Measurements from ENCODE around the gene SORCS2.

The SORCS2 gene

DNA sequence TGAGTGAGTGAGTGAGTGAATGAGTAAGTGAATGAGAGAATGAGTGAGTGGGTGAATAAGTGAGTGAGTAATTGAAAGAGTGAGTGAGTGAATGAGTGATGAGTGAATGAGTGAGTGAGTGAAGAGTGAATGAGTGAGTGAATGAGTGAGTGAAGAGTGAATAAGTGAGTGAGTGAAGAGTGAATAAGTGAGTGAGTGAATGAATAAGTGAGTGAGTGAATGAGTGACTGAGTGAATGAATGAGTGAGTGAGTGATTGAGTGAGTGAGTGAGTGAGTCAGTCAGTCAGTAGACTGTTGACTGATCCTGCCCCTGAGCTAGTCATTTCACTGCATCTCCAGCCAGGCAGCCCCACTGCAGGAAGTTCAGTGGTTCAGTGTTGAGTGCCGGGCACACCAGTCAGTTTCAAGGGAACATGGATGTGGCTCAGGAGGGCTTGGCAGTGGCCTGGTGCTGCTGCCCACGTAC lies 470.8 kb downstream of the SORCS2 start:
- DNase-seq (ENCODE audit: low read depth): no peak
- no peak for TF ChIP-seq CTCF (conservative IDR thresholded peaks at IDR 0.05; ENCODE audit: low read length)
- no peak overlapping the region for H3K4me3 ChIP-seq (ENCODE audit: low read length)

DNA sequence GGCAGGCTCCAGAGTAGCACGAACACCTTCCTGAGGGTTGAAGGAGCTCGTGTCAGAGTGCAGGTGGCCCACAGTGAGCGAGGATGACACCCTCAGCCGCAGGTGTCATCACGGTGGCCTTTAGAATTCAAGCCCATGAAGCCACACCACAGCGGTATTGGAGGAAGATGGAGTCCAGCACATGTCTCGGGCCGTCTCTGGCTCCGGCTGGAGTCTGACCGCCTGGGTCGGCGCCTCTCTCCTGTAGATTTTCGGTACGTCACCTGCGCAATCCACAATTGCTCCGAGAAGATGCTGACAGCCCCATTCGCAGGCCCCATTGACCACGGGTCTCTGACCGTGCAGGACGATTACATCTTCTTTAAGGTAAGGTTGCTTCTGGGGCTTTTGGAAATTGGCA lies 471.8 kb downstream of the SORCS2 start:
- TF ChIP-seq CTCF (conservative IDR thresholded peaks at IDR 0.05; ENCODE audit: low read length): no peak
- no peak overlapping the region for H3K4me3 ChIP-seq (ENCODE audit: low read length)
- no peak for DNase-seq (ENCODE audit: low read depth)

GRCh38 chr4:7665321-7665720 lies 473.0 kb downstream of the SORCS2 start:
- no peak overlapping the region for H3K4me3 ChIP-seq (ENCODE audit: low read length)
- no peak for DNase-seq (ENCODE audit: low read depth)
- no peak for TF ChIP-seq CTCF (conservative IDR thresholded peaks at IDR 0.05; ENCODE audit: low read length)

GRCh38 chr4:7666011-7666410 lies 473.7 kb downstream of the SORCS2 start:
- no peak for TF ChIP-seq CTCF (conservative IDR thresholded peaks at IDR 0.05; ENCODE audit: low read length)
- no peak for DNase-seq (ENCODE audit: low read depth)
- no peak overlapping the region for H3K4me3 ChIP-seq (ENCODE audit: low read length)

DNA sequence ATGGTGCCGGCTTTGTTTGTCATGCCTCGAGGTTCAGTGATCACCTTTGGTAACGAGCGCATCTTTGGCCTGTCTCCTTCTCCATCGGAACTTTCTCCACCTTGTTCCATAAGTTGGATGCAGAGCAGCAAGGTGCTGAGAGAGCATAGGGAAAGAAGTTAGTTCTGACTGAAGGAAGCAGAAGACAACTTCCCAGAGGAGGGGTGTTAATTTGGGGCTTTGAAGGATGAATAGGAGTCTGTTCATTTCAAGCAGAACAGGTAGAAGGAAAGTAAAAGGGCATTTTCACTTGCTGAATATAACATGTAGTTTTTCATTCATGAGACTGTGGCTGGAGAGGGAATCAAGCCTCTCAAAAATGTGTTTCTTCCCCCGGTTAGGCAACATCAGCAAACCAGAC lies 474.4 kb downstream of the SORCS2 start:
- H3K4me3 ChIP-seq (ENCODE audit: low read length): no peak overlapping the region
- no peak for TF ChIP-seq CTCF (conservative IDR thresholded peaks at IDR 0.05; ENCODE audit: low read length)
- no peak for DNase-seq (ENCODE audit: low read depth)

- no peak overlapping the region for H3K4me3 ChIP-seq (ENCODE audit: low read length)
- DNase-seq (ENCODE audit: low read depth): no peak
- TF ChIP-seq CTCF (conservative IDR thresholded peaks at IDR 0.05; ENCODE audit: low read length): no peak
Measured at GRCh38 chr4:7668271-7668670, 475.9 kb downstream of the SORCS2 start.

DNA sequence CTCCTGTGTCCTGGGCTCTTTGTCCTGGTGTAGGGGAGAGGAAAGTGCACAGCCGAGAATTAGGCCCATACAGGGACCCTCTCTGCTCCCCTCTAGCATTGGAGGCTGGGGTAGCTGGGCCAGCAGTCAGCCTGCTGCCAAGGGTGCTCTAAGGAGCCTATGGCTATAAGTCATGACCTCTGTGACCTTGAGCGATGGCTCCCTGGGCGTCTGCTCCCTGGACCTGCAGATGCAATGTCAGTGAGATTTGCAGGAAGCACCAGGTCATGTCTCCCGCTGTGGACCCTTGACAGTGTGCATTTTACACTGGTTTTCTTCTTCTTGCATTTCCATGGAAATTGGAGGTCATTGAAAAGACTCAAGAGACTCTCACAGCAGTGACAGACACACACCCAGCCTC lies 476.5 kb downstream of the SORCS2 start:
- no peak for DNase-seq (ENCODE audit: low read depth)
- H3K4me3 ChIP-seq (ENCODE audit: low read length): no peak overlapping the region
- TF ChIP-seq CTCF (conservative IDR thresholded peaks at IDR 0.05; ENCODE audit: low read length): no peak

Data from AG10803 (cell line).